H1 (cell line): ENCODE data around the gene ADAMTS17. TPM values are rescaled to one million over a fixed set of nuclear protein-coding genes. Genes with fewer than 3 reads are reported as not detected.

ENCODE experiments used
- CTCF ChIA-PET: fragments of 300-600 bp; sonication (Branson Sonifier 250); formaldehyde crosslinking; loops from one replicate; lab custom pipeline; 2021; ENCODE audit not compliant: partially characterized antibody; lab: Charles Lee
- POLR2A ChIA-PET: fragments of 300-600 bp; sonication (Branson Sonifier 250); formaldehyde crosslinking; loops from one replicate; lab custom pipeline; 2021; ENCODE audit warnings: inconsistent platforms; ENCODE audit not compliant: partially characterized antibody; lab: Charles Lee
- DNase-seq, 2 experiments: peaks; one replicate each; pipeline versions ENCODE4 v3.0.0 to v3.0.0-alpha.2; 2010 to 2022; ENCODE audit warnings: low spot score in 2 of 2, low read depth in 1 of 2, mixed read lengths in 1 of 2
- FAIRE-seq: peaks from 2 replicates; lab custom pipeline; 2011; peaks lifted over from hg19 to GRCh38; lab: Jason Lieb, UNC
- H2AFZ ChIP-seq: 2 replicates; pipeline ENCODE4 v1.8.1; 2012; ENCODE audit warnings: low read length, inconsistent platforms
- H2AK5ac ChIP-seq: 2 replicates; pipeline ENCODE4 v1.6.1; 2013; ENCODE audit warnings: low read depth, low read length
- H2BK120ac ChIP-seq: replicated peaks from 2 replicates; pipeline ENCODE3; 2013; ENCODE audit warnings: low read depth, low read length, inconsistent platforms
- H2BK12ac ChIP-seq: 2 replicates; pipeline ENCODE4 v1.6.1; 2013; ENCODE audit warnings: low read depth, low read length
- H2BK15ac ChIP-seq: 2 replicates; pipeline ENCODE4 v1.6.1; 2013; ENCODE audit warnings: low read length
- H2BK20ac ChIP-seq: 2 replicates; pipeline ENCODE4 v1.6.1; 2013; ENCODE audit warnings: low read length
- H2BK5ac ChIP-seq: 2 replicates; pipeline ENCODE4 v1.6.1; 2013; ENCODE audit warnings: low read depth, low read length
- H3K14ac ChIP-seq: 2 replicates; pipeline ENCODE4 v1.6.1; 2013; ENCODE audit warnings: inconsistent platforms; ENCODE audit not compliant: insufficient read length
- H3K18ac ChIP-seq: 2 replicates; pipeline ENCODE4 v1.6.1; 2013; ENCODE audit warnings: low read length; ENCODE audit errors: extremely low read depth
- H3K23ac ChIP-seq: 2 replicates; pipeline ENCODE4 v1.6.1; 2013; ENCODE audit warnings: inconsistent platforms; ENCODE audit not compliant: insufficient read length
- H3K23me2 ChIP-seq: 2 replicates; pipeline ENCODE4 v1.6.1; 2013; ENCODE audit warnings: low read depth, low read length
- H3K27ac ChIP-seq: 2 replicates; pipeline ENCODE4 v1.6.1; 2011; ENCODE audit warnings: low read depth, low read length, inconsistent platforms
- H3K27me3 ChIP-seq, 4 experiments: replicated peaks in 1 of 4; 1 replicate in 1 of 4; 2 replicates in 3 of 4; pipeline versions ENCODE4 v1.6.1 to v1.8.1; 2011 to 2013; ENCODE audit warnings: low read length in 3 of 4, mild to moderate bottlenecking in 3 of 4, inconsistent platforms in 2 of 4, mixed read lengths in 2 of 4, moderate library complexity in 1 of 4; ENCODE audit not compliant: control insufficient read depth in 3 of 4, insufficient read depth in 3 of 4; ENCODE audit errors: extremely low read depth in 1 of 4
- H3K36me3 ChIP-seq, 4 experiments: 2 replicates each; pipeline versions ENCODE4 v1.6.1 to v1.8.1; 2011 to 2013; ENCODE audit warnings: mild to moderate bottlenecking in 4 of 4, low read length in 3 of 4, moderate library complexity in 2 of 4, control low read depth in 1 of 4, inconsistent platforms in 1 of 4; ENCODE audit not compliant: insufficient read depth in 4 of 4, control insufficient read depth in 2 of 4
- H3K4ac ChIP-seq: replicated peaks from 2 replicates; pipeline ENCODE3; 2013; ENCODE audit warnings: low read length, low read depth, mixed read lengths, inconsistent platforms; ENCODE audit not compliant: insufficient read length
- H3K4me1 ChIP-seq, 4 experiments: replicated peaks in 1 of 4; 1 replicate in 1 of 4; 2 replicates in 3 of 4; pipeline versions ENCODE4 v1.6.1 to v1.8.1; 2011 to 2013; ENCODE audit warnings: low read length in 3 of 4, inconsistent platforms in 2 of 4, mixed read lengths in 1 of 4; ENCODE audit not compliant: insufficient read depth in 4 of 4, control insufficient read depth in 3 of 4
- H3K4me2 ChIP-seq, 2 experiments: 2 replicates each; pipeline versions ENCODE4 v1.6.1 to v1.8.1; 2011 to 2013; ENCODE audit warnings: low read depth in 2 of 2, low read length in 2 of 2, control low read depth in 1 of 2, inconsistent platforms in 1 of 2, mild to moderate bottlenecking in 1 of 2; ENCODE audit not compliant: insufficient read depth in 1 of 2
- H3K4me3 ChIP-seq, 4 experiments: fragments of 200-600, 300-600 bp in 1 of 4; sonication (generic), shearing (Covaris generic), sonication (Bioruptor Twin) in 1 of 4; 2 replicates each; pipeline versions ENCODE4 v1.5.1 to v1.8.1; 2011 to 2016; ENCODE audit warnings: low read length in 4 of 4, low read depth in 3 of 4, control low read depth in 2 of 4, inconsistent platforms in 2 of 4, mild to moderate bottlenecking in 2 of 4, mixed read lengths in 1 of 4, moderate library complexity in 1 of 4; ENCODE audit not compliant: insufficient read depth in 2 of 4; ENCODE audit errors: extremely low read depth in 1 of 4
- H3K56ac ChIP-seq: replicated peaks from 2 replicates; pipeline ENCODE3; 2013; ENCODE audit warnings: low read depth, mild to moderate bottlenecking, mixed read lengths, low read length, inconsistent platforms; ENCODE audit not compliant: insufficient read length
- H3K79me1 ChIP-seq: 2 replicates; pipeline ENCODE4 v1.6.1; 2013; ENCODE audit warnings: low read depth, low read length, control low read depth
- H3K79me2 ChIP-seq, 2 experiments: 2 replicates each; pipeline versions ENCODE4 v1.6.1 to v1.8.1; 2012 to 2013; ENCODE audit warnings: low read length in 2 of 2, mild to moderate bottlenecking in 2 of 2, inconsistent platforms in 1 of 2; ENCODE audit not compliant: insufficient read depth in 2 of 2, control insufficient read depth in 1 of 2
- H3K9ac ChIP-seq, 4 experiments: replicated peaks in 1 of 4; 1 replicate in 1 of 4; 2 replicates in 3 of 4; pipeline versions ENCODE4 v1.6.1 to v1.8.1; 2011 to 2013; ENCODE audit warnings: low read depth in 3 of 4, low read length in 3 of 4, control low read depth in 2 of 4, mild to moderate bottlenecking in 2 of 4, moderate library complexity in 2 of 4, inconsistent platforms in 1 of 4; ENCODE audit errors: extremely low read depth in 1 of 4
- H3K9me3 ChIP-seq, 2 experiments: 2 replicates each; pipeline versions ENCODE4 v1.6.1 to v1.8.1; 2012 to 2013; ENCODE audit warnings: mild to moderate bottlenecking in 2 of 2, moderate library complexity in 2 of 2, control low read depth in 1 of 2, inconsistent platforms in 1 of 2, low read depth in 1 of 2, low read length in 1 of 2, mixed read lengths in 1 of 2; ENCODE audit not compliant: insufficient read depth in 2 of 2
- H4K20me1 ChIP-seq, 2 experiments: replicated peaks in 1 of 2; 2 replicates each; pipeline versions ENCODE3 to v1.8.1; 2011 to 2013; ENCODE audit warnings: inconsistent platforms in 2 of 2, low read length in 2 of 2, mild to moderate bottlenecking in 1 of 2; ENCODE audit not compliant: insufficient read depth in 2 of 2, control insufficient read depth in 1 of 2
- H4K5ac ChIP-seq: 2 replicates; pipeline ENCODE4 v1.6.1; 2013; ENCODE audit warnings: low read length, low read depth, mixed read lengths, inconsistent platforms; ENCODE audit not compliant: insufficient read length
- H4K8ac ChIP-seq: 2 replicates; pipeline ENCODE4 v1.8.0; 2013; ENCODE audit warnings: mild to moderate bottlenecking, moderate library complexity, low read length, inconsistent platforms; ENCODE audit not compliant: insufficient read depth; ENCODE audit errors: extremely low read depth
- H4K91ac ChIP-seq: replicated peaks from 2 replicates; pipeline ENCODE3; 2013; ENCODE audit warnings: low read length, mixed read lengths, inconsistent platforms; ENCODE audit not compliant: insufficient read length
- ASH2L ChIP-seq: fragments of 200-600, 300-600 bp; sonication (generic); IDR thresholded peaks from one replicate; pipeline ENCODE4 v1.7.1; 2017; ENCODE audit warnings: low read length
- EGR1 ChIP-seq: IDR thresholded peaks from 2 replicates; pipeline ENCODE4 v1.6.1; 2011; ENCODE audit warnings: low read depth, low read length, borderline replicate concordance
- EZH2 ChIP-seq: fragments of 200-600 bp; sonication (generic); IDR thresholded peaks from 2 replicates; pipeline ENCODE4 v1.7.1; 2012; ENCODE audit warnings: low read depth, mild to moderate bottlenecking, moderate library complexity, low read length, inconsistent platforms; ENCODE audit not compliant: severe bottlenecking
- HDAC6 ChIP-seq: IDR thresholded peaks from one replicate; pipeline ENCODE4 v1.7.1; 2012; ENCODE audit warnings: low read depth, mild to moderate bottlenecking, inconsistent platforms, low read length, moderate library complexity
- JUND ChIP-seq: IDR thresholded peaks from 2 replicates; pipeline ENCODE4 v1.6.1; 2011; ENCODE audit warnings: mild to moderate bottlenecking, improper control_type of control experiment, low read length
- NANOG ChIP-seq: IDR thresholded peaks from 2 replicates; pipeline ENCODE4 v1.6.1; 2011; ENCODE audit warnings: low read length, low read depth, mild to moderate bottlenecking, inconsistent platforms; ENCODE audit not compliant: insufficient read depth, poor library complexity, severe bottlenecking
- POLR2AphosphoS5 ChIP-seq: IDR thresholded peaks from 2 replicates; pipeline ENCODE4 v1.6.1; 2011; ENCODE audit warnings: low read depth, low read length
- RFX5 ChIP-seq: IDR thresholded peaks from 2 replicates; pipeline ENCODE4 v1.6.1; 2011; ENCODE audit warnings: low read depth, low read length, improper control_type of control experiment, borderline replicate concordance
- SAP30 ChIP-seq: fragments of 300-600 bp; sonication (generic); IDR thresholded peaks from 2 replicates; pipeline ENCODE4 v1.7.1; 2012; ENCODE audit warnings: low read length, moderate library complexity, mild to moderate bottlenecking, inconsistent platforms; ENCODE audit not compliant: insufficient read depth, insufficient replicate concordance
- SUZ12 ChIP-seq: fragments of 200-600 bp; sonication (generic); IDR thresholded peaks from 2 replicates; pipeline ENCODE4 v1.6.1; 2012; ENCODE audit warnings: mild to moderate bottlenecking, inconsistent platforms, low read length, moderate library complexity, mixed read lengths
- TBP ChIP-seq: IDR thresholded peaks from 2 replicates; pipeline ENCODE4 v1.6.1; 2011; ENCODE audit warnings: low read depth, low read length, improper control_type of control experiment
- WGBS, 2 experiments: shearing (Covaris generic) in 1 of 2; methylation state at CpG; one replicate each; pipeline versions ENCODE4 v1.1.6 to v1.1.7; 2013 to 2015; ENCODE audit warnings: low lambda C conversion rate in 2 of 2, mixed read lengths in 2 of 2, inconsistent platforms in 1 of 2, low coverage in 1 of 2, missing lambda C conversion rate in 1 of 2; ENCODE audit not compliant: insufficient replicate concordance in 2 of 2, insufficient coverage in 1 of 2, insufficient read length in 1 of 2; ENCODE audit errors: extremely low coverage in 1 of 2, missing lambda C conversion rate in 1 of 2; 5-methylcytosine and 5-hydroxymethylcytosine counted together
- polyA plus RNA-seq, 7 experiments: library from polyadenylated mRNA; depleted of rRNA in 3 of 7; stranded (reverse) in 5 of 7; unstranded in 2 of 7; fragments of >200 nt in 5 of 7; fragments of 200-250 nt in 2 of 7; gene quantifications; 1 replicate in 5 of 7; 2 replicates in 1 of 7; 4 replicates in 1 of 7; pipeline versions ENCODE4 v1.2.1 to v1.2.3, GENCODE V29; 2011 to 2013; ENCODE audit warnings: missing spikeins in 2 of 7, mixed read lengths in 2 of 7
- total RNA-seq: library from RNA; stranded (reverse); fragmentation: NEBNext Ultra II Directional; extraction: Animal tissue kit (Norgen Biotek cat#: 25700); gene quantifications from 2 replicates; pipeline ENCODE4 v1.2.1, GENCODE V29; 2021

The ADAMTS17 gene
- total and polyA plus RNA-seq, 2 of the 8 experiments (the other 6 are each of a cell fraction or from before 2014, with no cell fraction given): 0.51 to 1.7 TPM

- H3K4me1 ChIP-seq: peaks cover 5 to 13% (median 10%) of the 10 kb centered on the region in 4 experiments; a peak in 6 of 7 replicates
- H2BK15ac ChIP-seq: peak overlapping the region; percentile 36; the same call in 1 of the 2 replicates
- H3K27me3 ChIP-seq: peaks cover 1 to 11% (median 8%) of the 10 kb centered on the region in 4 experiments; a peak in 6 of 7 replicates
- no peaks in the 10 kb centered on the region for H3K36me3 ChIP-seq
- H3K27ac ChIP-seq: no peak overlapping the region
- H3K4me3 ChIP-seq: peak overlapping the region; percentile 42 to 65 (median 51)
- H2BK5ac ChIP-seq: no peak overlapping the region
- peak overlapping the region; percentile 61 for H2BK120ac ChIP-seq
- H2BK12ac ChIP-seq: 0 out of 2 replicates have a peak overlapping the region, but pooled peaks have one; percentile 68
- no peak overlapping the region for H4K91ac ChIP-seq
- no peaks in the 10 kb centered on the region for H4K20me1 ChIP-seq
- H3K79me2 ChIP-seq: no peaks in the 10 kb centered on the region
- peak overlapping the region; percentile 63 to 70 for H3K4me2 ChIP-seq
- H2BK20ac ChIP-seq: no peak overlapping the region
- H3K14ac ChIP-seq: no peak overlapping the region
- FAIRE-seq (no peak), DNase-seq (peak in 1 of 2 experiments; percentile 62)
- POLR2A ChIA-PET: interaction anchor here (0.9 to 1.2 kb wide), 4 partner anchors 9 to 415 kb away, joined by 3 to 4 read pairs (median 3); no protein-coding TSS in a partner anchor
- H3K4ac ChIP-seq: no peak overlapping the region
- peak overlapping the region; percentile 48 for H4K5ac ChIP-seq
- no peaks in the 10 kb centered on the region for H3K79me1 ChIP-seq
- no peak overlapping the region for H3K56ac ChIP-seq
- no peak overlapping the region for H3K23ac ChIP-seq
- H2AFZ ChIP-seq: peak overlapping the region; percentile 50
- peak overlapping the region in 1 of 4 experiments; percentile 28; a peak in 2 of 7 replicates for H3K9ac ChIP-seq
- 33% methylated on average over 15 of the region's 33 CpGs; no CpG with 5 or more reads in 1 of the 2 experiments for WGBS, 2 experiments
- no peak overlapping the region for H4K8ac ChIP-seq
- H3K18ac ChIP-seq: peak overlapping the region; percentile 17
- H2AK5ac ChIP-seq: no peak overlapping the region
- H3K23me2 ChIP-seq: peaks cover 11% of the 10 kb centered on the region
- CTCF ChIA-PET: interaction anchor here (0.9 to 3.1 kb wide), 7 partner anchors 14 to 424 kb away, joined by 3 to 11 read pairs (median 4); no protein-coding TSS in a partner anchor
- no peaks in the 10 kb centered on the region for H3K9me3 ChIP-seq
- TF ChIP-seq POLR2AphosphoS5: no peak
- TF ChIP-seq TBP: no peak
- TF ChIP-seq HDAC6: no peak
- peak; percentile 37 for TF ChIP-seq ASH2L
- TF ChIP-seq SUZ12: no peak
- TF ChIP-seq SAP30: no peak
- no peak for TF ChIP-seq EGR1
- TF ChIP-seq RFX5: no peak
- no peak for TF ChIP-seq JUND
- TF ChIP-seq NANOG: no peak
- no peak for TF ChIP-seq EZH2
Observed at GRCh38 chr15:99925661-99926461, 415.9 kb downstream of the ADAMTS17 start.
